ENCODE measurements around the gene KCNIP1. TPM values are rescaled to one million over a fixed set of nuclear protein-coding genes. Genes with fewer than 3 reads are reported as not detected.

KCNIP1 gene
- total RNA-seq, 2 experiments from 2014 or later, result not detected

DNA sequence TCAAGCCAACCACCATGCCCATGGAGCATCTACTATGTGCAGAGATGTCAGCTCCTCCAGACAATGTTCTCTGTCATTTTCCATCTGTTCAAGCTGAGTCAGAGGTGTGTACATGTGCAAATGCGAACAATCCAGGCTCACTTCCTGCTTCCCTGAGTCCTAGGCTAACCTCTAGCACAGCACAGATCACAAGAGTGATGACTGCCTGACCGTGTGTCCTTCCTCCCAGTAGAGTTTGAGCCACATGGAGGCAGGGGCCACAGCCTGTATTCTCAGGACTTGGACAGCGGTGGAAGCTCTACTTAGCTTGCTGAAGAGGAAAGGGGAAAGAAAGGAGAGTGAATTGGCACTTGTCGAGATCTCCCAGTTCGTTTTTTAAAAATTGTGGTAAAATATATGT, 87.2 kb downstream of the KCNIP1 start:
- Histone ChIP-seq H3K36me3 (ENCODE audit: insufficient read depth, low read length) (no peaks in the 10 kb centered on the region), H3K4me3 (ENCODE audit: low read length) (no peak overlapping the region), H3K4me1 (ENCODE audit: insufficient read depth, low read length) (no peaks in the 10 kb centered on the region), H3K27ac (ENCODE audit: low read depth in 1 of 2, low read length in 2 of 2) (no peak overlapping the region), H3K27me3 (ENCODE audit: control insufficient read depth in 1 of 2, insufficient read depth in 2 of 2, low read length in 2 of 2) (peaks cover under 1 to 6% of the 10 kb centered on the region in 2 experiments), H3K9me3 (ENCODE audit: control insufficient read depth in 1 of 2, insufficient read depth in 1 of 2, low read length in 2 of 2) (peaks cover 0 to 6% of the 10 kb centered on the region in 2 experiments)
- ATAC-seq (ENCODE audit: poor library complexity), result no peak
- CTCF ChIA-PET, result no interaction called here
- Mint-ChIP-seq H3K4me1 (ENCODE audit: low read depth) (no peaks in the 10 kb centered on the region), H3K4me3 (no peak overlapping the region), H3K36me3 (ENCODE audit: low read depth) (no peaks in the 10 kb centered on the region), H3K27me3 (peaks cover 22% of the 10 kb centered on the region), H3K27ac (no peak overlapping the region), H3K9me3 (no peaks in the 10 kb centered on the region)
- POLR2A ChIA-PET, result no interaction called here
- TF ChIP-seq, protein P1, sequence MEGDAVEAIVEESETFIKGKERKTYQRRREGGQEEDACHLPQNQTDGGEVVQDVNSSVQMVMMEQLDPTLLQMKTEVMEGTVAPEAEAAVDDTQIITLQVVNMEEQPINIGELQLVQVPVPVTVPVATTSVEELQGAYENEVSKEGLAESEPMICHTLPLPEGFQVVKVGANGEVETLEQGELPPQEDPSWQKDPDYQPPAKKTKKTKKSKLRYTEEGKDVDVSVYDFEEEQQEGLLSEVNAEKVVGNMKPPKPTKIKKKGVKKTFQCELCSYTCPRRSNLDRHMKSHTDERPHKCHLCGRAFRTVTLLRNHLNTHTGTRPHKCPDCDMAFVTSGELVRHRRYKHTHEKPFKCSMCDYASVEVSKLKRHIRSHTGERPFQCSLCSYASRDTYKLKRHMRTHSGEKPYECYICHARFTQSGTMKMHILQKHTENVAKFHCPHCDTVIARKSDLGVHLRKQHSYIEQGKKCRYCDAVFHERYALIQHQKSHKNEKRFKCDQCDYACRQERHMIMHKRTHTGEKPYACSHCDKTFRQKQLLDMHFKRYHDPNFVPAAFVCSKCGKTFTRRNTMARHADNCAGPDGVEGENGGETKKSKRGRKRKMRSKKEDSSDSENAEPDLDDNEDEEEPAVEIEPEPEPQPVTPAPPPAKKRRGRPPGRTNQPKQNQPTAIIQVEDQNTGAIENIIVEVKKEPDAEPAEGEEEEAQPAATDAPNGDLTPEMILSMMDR (IDR thresholded peaks at IDR 0.05), result no peak
- DNase-seq, result no peak
- intact Hi-C loops (cut with DNase I, micrococcal nuclease), result no loop called here

DNA sequence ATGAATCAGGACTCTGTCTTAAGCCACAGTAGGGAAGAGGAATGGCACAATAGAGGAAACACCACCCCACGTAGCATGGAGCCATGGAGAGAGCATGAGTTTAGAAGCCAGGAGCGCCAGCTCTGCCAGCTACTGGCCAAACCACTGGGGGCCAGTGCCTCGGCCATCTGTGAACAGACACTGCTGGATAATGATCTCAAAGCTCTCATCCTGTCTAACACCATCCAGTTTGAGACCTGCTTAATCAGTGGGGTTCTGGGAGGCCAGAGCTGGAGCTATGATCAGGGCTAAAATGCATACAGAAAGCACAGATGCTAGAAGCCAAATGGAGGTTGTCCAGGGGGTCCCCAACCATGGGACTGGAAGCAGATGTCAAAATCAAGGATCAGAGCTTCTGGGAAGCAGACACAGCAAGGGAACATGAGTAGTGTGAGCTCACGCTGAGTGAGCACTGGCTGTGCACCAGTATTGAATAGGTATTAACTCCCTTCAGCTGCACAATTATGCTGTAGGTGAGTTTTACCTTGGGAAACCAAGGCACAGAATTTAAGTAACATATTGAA, 92.7 kb downstream of the KCNIP1 start:
- Mint-ChIP-seq H3K27me3 (peaks cover 29% of the 10 kb centered on the region), H3K4me3 (no peak overlapping the region), H3K9me3 (no peaks in the 10 kb centered on the region), H3K27ac (no peak overlapping the region), H3K36me3 (ENCODE audit: low read depth) (no peaks in the 10 kb centered on the region), H3K4me1 (ENCODE audit: low read depth) (no peaks in the 10 kb centered on the region)
- Histone ChIP-seq H3K4me1 (ENCODE audit: insufficient read depth, low read length) (no peaks in the 10 kb centered on the region), H3K4me3 (ENCODE audit: low read length) (no peak overlapping the region), H3K27me3 (ENCODE audit: control insufficient read depth in 1 of 2, insufficient read depth in 2 of 2, low read length in 2 of 2) (peaks cover 6 to 7% of the 10 kb centered on the region in 2 experiments), H3K9me3 (ENCODE audit: control insufficient read depth in 1 of 2, insufficient read depth in 1 of 2, low read length in 2 of 2) (no peaks in the 10 kb centered on the region), H3K27ac (ENCODE audit: low read depth in 1 of 2, low read length in 2 of 2) (no peak overlapping the region), H3K36me3 (ENCODE audit: insufficient read depth, low read length) (no peaks in the 10 kb centered on the region)
- POLR2A ChIA-PET, result no interaction called here
- TF ChIP-seq, protein P1 (IDR thresholded peaks at IDR 0.05), result no peak
- intact Hi-C loops (cut with DNase I, micrococcal nuclease), result no loop called here
- ATAC-seq (ENCODE audit: poor library complexity), result no peak
- CTCF ChIA-PET, result no interaction called here
- DNase-seq, result no peak

DNA sequence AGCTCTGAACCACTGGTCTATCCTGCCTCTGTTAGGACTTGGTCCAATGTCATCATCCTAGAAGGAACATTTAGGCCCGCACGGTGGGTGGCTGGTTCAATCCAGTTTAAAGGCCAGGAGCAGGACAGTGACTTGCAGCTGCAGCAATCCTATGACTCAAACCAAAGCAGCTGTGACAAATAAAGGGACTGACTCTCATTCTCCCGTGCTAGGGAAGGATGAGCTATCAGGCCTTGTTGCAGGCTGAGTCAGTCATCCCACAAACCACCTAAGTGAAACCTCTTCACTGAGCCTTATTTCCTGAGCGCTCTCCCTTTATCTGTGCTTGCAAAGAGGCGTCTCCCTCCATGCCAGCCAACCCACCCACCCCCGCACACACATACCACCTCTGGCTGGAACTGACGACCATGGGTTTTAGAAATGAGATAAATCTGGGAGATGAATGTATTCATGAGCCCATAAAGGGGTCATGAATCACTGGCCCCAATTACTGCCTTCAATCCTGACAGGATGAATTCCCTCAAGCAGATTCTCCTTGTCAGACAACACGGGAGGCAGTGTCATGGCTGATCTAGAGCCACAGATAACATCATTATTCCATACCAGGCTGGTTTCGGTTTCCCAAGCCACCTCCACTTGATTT, 93.4 kb downstream of the KCNIP1 start:
- no peak overlapping the region for H3K27ac Mint-ChIP-seq
- intact Hi-C loops (cut with DNase I, micrococcal nuclease), result no loop called here
- CTCF ChIA-PET, result no interaction called here

More for the DNA sequence above, 93.4 kb downstream of the KCNIP1 start:
- TF ChIP-seq, protein P1 (IDR thresholded peaks at IDR 0.05), result no peak
- Histone ChIP-seq H3K9me3 (ENCODE audit: control insufficient read depth in 1 of 2, insufficient read depth in 1 of 2, low read length in 2 of 2) (no peaks in the 10 kb centered on the region), H3K4me1 (ENCODE audit: insufficient read depth, low read length) (no peaks in the 10 kb centered on the region), H3K27ac (ENCODE audit: low read depth in 1 of 2, low read length in 2 of 2) (no peak overlapping the region), H3K4me3 (ENCODE audit: low read length) (no peak overlapping the region), H3K36me3 (ENCODE audit: insufficient read depth, low read length) (no peaks in the 10 kb centered on the region), H3K27me3 (ENCODE audit: control insufficient read depth in 1 of 2, insufficient read depth in 2 of 2, low read length in 2 of 2) (peaks cover 6 to 8% of the 10 kb centered on the region in 2 experiments)
- POLR2A ChIA-PET, result no interaction called here
- Mint-ChIP-seq H3K4me3 (no peak overlapping the region), H3K36me3 (ENCODE audit: low read depth) (no peaks in the 10 kb centered on the region), H3K27me3 (peaks cover 29% of the 10 kb centered on the region), H3K9me3 (no peaks in the 10 kb centered on the region), H3K4me1 (ENCODE audit: low read depth) (no peaks in the 10 kb centered on the region)
- ATAC-seq (ENCODE audit: poor library complexity), result no peak
- DNase-seq, result no peak

Data from CD4-positive, alpha-beta T cell (primary cell).